ENCODE measurements around the gene SYNPO2.

SYNPO2 gene

DNA sequence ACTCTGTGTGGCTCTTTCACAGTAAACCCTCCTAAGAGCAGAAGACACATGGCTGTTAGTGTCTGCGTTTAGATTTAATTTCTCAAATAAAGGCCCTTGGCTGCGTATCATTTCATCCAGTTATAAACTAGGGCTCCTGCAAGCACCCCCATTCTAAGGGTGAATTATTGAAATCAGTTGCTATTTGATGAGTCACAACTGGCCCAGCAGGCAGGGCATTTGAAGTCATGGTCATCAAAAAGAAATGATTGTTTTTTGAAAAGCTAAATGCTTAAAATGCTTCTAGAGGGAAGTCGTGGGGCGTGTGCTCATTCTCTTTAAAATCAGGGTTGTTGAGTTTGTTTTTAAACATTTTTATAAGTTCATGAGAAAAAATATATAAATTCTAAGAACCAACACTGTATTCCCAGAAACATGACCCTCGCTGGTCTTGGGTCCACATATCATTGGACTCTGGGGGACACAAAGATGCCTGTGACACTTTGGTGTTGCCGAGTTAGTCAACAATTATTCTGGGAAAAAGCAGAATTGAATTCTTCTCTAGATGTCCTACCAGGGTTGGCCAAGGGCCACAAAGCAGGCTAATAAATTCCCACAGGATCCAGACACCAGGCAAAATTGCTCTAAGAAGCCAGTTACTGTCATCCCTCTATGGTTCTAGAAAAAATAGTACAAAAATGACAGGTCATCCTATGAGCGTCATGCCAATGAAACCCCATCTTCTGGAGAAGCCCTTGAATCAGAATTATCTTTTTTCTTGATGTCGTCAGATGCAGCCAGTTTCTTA, 147.5 kb downstream of the SYNPO2 start:
- H3K9me3 ChIP-seq (ENCODE audit: insufficient read depth, low read length), result no peaks in the 10 kb centered on the region
- no peak overlapping the region for H3K4me2 ChIP-seq (ENCODE audit: low read depth, low read length, poor library complexity, severe bottlenecking)

DNA sequence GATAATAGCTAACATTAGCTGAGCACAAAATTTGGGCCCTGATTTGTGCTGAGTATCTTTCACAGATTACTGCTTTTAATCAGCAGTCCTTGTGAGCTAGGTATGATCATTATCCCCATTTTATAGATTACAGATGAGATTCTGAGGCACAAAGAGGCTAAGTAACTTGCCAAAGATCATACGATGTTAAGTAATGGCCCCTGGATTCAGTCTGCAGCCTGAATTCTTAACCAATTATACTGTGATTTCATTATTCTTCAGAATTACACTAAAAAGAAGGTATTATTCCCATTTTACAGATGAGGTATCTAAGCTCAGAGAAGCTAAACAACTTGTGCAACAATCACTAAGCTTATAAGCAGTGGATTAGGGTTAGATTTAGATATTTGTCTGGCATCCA, 149.1 kb downstream of the SYNPO2 start:
- no peaks in the 10 kb centered on the region for H3K27me3 ChIP-seq (ENCODE audit: low read length)
- H3K27ac ChIP-seq (ENCODE audit: low read depth, low read length), result no peak overlapping the region
- H3F3A ChIP-seq (ENCODE audit: insufficient read depth), result no peaks in the 10 kb centered on the region
- no peaks in the 10 kb centered on the region for H3K79me2 ChIP-seq (ENCODE audit: insufficient read depth, low read length)
- H3K4me2 ChIP-seq (ENCODE audit: low read depth, low read length, poor library complexity, severe bottlenecking), result no peak overlapping the region
- H3K4me3 ChIP-seq (ENCODE audit: insufficient read depth, low read length, poor library complexity, severe bottlenecking), result no peak overlapping the region
- no peaks in the 10 kb centered on the region for H3K9me2 ChIP-seq (replicated peaks; ENCODE audit: insufficient read depth, low read length)
- H4K20me1 ChIP-seq (ENCODE audit: low read depth, low read length), result no peaks in the 10 kb centered on the region
- H3K9me3 ChIP-seq (ENCODE audit: insufficient read depth, low read length), result no peaks in the 10 kb centered on the region
- no peak overlapping the region for H2AFZ ChIP-seq (ENCODE audit: low read depth, low read length, severe bottlenecking)
- no peak overlapping the region for H3K9ac ChIP-seq (ENCODE audit: low read length)
- H3K36me3 ChIP-seq (ENCODE audit: low read length), result no peaks in the 10 kb centered on the region
- no peak for TF ChIP-seq EZH2phosphoT487 (conservative IDR thresholded peaks at IDR 0.05; ENCODE audit: low read length)
- TF ChIP-seq, protein P1, sequence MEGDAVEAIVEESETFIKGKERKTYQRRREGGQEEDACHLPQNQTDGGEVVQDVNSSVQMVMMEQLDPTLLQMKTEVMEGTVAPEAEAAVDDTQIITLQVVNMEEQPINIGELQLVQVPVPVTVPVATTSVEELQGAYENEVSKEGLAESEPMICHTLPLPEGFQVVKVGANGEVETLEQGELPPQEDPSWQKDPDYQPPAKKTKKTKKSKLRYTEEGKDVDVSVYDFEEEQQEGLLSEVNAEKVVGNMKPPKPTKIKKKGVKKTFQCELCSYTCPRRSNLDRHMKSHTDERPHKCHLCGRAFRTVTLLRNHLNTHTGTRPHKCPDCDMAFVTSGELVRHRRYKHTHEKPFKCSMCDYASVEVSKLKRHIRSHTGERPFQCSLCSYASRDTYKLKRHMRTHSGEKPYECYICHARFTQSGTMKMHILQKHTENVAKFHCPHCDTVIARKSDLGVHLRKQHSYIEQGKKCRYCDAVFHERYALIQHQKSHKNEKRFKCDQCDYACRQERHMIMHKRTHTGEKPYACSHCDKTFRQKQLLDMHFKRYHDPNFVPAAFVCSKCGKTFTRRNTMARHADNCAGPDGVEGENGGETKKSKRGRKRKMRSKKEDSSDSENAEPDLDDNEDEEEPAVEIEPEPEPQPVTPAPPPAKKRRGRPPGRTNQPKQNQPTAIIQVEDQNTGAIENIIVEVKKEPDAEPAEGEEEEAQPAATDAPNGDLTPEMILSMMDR (IDR thresholded peaks at IDR 0.05; ENCODE audit: insufficient read depth, low read length, poor library complexity, severe bottlenecking), result no peak

More for the DNA sequence above, 147.5 kb downstream of the SYNPO2 start:
- no peaks in the 10 kb centered on the region for H3K27me3 ChIP-seq (ENCODE audit: low read length)
- no peak overlapping the region for H3K27ac ChIP-seq (ENCODE audit: low read depth, low read length)
- H3K4me3 ChIP-seq (ENCODE audit: insufficient read depth, low read length, poor library complexity, severe bottlenecking), result no peak overlapping the region
- no peak overlapping the region for H2AFZ ChIP-seq (ENCODE audit: low read depth, low read length, severe bottlenecking)
- no peaks in the 10 kb centered on the region for H4K20me1 ChIP-seq (ENCODE audit: low read depth, low read length)
- H3K9me2 ChIP-seq (replicated peaks; ENCODE audit: insufficient read depth, low read length), result no peaks in the 10 kb centered on the region
- TF ChIP-seq, protein P1 (IDR thresholded peaks at IDR 0.05; ENCODE audit: insufficient read depth, low read length, poor library complexity, severe bottlenecking), result no peak
- no peak for TF ChIP-seq EZH2phosphoT487 (conservative IDR thresholded peaks at IDR 0.05; ENCODE audit: low read length)
- no peaks in the 10 kb centered on the region for H3K79me2 ChIP-seq (ENCODE audit: insufficient read depth, low read length)
- no peak overlapping the region for H3K9ac ChIP-seq (ENCODE audit: low read length)
- H3F3A ChIP-seq (ENCODE audit: insufficient read depth), result no peaks in the 10 kb centered on the region
- no peaks in the 10 kb centered on the region for H3K36me3 ChIP-seq (ENCODE audit: low read length)

DNA sequence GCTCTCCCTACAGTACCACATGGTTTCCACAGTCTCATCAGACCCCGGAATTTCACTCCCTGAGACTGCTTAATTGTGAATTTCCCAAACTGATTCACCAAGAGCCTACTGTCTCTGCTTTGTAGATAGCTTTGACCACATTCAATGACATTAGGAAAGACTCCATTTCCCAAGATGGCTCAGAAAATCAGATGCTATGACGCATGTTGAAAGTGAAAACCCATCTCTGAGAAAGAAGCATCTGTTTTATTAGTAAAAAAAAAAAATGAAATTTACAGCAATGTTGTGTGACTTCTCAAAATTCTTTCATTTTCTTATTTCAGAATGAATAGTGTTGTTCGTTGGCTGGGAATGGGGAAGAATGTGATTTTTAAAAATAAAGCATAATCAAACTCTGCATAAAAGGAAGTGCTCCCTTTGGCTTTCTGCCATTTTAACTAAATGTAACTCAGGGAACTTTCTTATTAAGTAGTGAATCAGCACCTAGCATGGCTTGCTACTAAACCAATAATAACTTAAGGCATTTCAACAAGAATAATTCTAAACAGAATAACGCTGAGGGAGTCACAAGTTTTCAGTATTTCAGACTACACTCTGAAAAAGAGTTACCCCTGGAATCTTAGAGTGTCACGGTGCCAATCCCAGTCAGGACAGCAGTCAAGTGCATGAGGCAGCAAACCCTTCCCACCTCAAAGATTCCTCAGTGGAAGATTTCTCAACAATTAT, 149.6 kb downstream of the SYNPO2 start:
- H3K79me2 ChIP-seq (ENCODE audit: insufficient read depth, low read length), result no peaks in the 10 kb centered on the region
- H3K9me3 ChIP-seq (ENCODE audit: insufficient read depth, low read length), result no peaks in the 10 kb centered on the region
- no peaks in the 10 kb centered on the region for H3F3A ChIP-seq (ENCODE audit: insufficient read depth)
- H4K20me1 ChIP-seq (ENCODE audit: low read depth, low read length), result no peaks in the 10 kb centered on the region
- H3K4me3 ChIP-seq (ENCODE audit: insufficient read depth, low read length, poor library complexity, severe bottlenecking), result no peak overlapping the region
- H3K9me2 ChIP-seq (replicated peaks; ENCODE audit: insufficient read depth, low read length), result no peaks in the 10 kb centered on the region
- no peak overlapping the region for H3K4me2 ChIP-seq (ENCODE audit: low read depth, low read length, poor library complexity, severe bottlenecking)
- no peak overlapping the region for H3K27ac ChIP-seq (ENCODE audit: low read depth, low read length)
- no peaks in the 10 kb centered on the region for H3K36me3 ChIP-seq (ENCODE audit: low read length)
- no peak overlapping the region for H3K9ac ChIP-seq (ENCODE audit: low read length)
- TF ChIP-seq, protein P1 (IDR thresholded peaks at IDR 0.05; ENCODE audit: insufficient read depth, low read length, poor library complexity, severe bottlenecking), result no peak
- TF ChIP-seq EZH2phosphoT487 (conservative IDR thresholded peaks at IDR 0.05; ENCODE audit: low read length), result no peak
- H2AFZ ChIP-seq (ENCODE audit: low read depth, low read length, severe bottlenecking), result no peak overlapping the region
- H3K27me3 ChIP-seq (ENCODE audit: low read length), result no peaks in the 10 kb centered on the region
